H1 (cell line): Measurements from ENCODE around the gene RNF145.

Experiments
- ATF2 ChIP-seq: IDR thresholded peaks from 2 replicates; pipeline ENCODE4 v1.6.1; 2012; ENCODE audit warnings: low read length, inconsistent platforms
- BRCA1 ChIP-seq: IDR thresholded peaks from 2 replicates; pipeline ENCODE4 v1.6.1; 2012; ENCODE audit warnings: low read depth, low read length, improper control_type of control experiment
- CEBPB ChIP-seq: IDR thresholded peaks from 2 replicates; pipeline ENCODE4 v1.6.1; 2012; ENCODE audit warnings: low read depth, low read length
- EP300 ChIP-seq, 2 experiments: IDR thresholded peaks; 1 replicate in 1 of 2; 2 replicates in 1 of 2; pipeline ENCODE4 v1.6.1; 2011 to 2012; ENCODE audit warnings: low read depth in 2 of 2, low read length in 2 of 2, mild to moderate bottlenecking in 2 of 2, borderline replicate concordance in 1 of 2, inconsistent platforms in 1 of 2, moderate library complexity in 1 of 2
- EZH2 ChIP-seq: fragments of 200-600 bp; sonication (generic); IDR thresholded peaks from 2 replicates; pipeline ENCODE4 v1.7.1; 2012; ENCODE audit warnings: low read depth, mild to moderate bottlenecking, moderate library complexity, low read length, inconsistent platforms; ENCODE audit not compliant: severe bottlenecking
- HDAC2 ChIP-seq, 2 experiments: fragments of 300-600 bp in 1 of 2; sonication (generic) in 1 of 2; IDR thresholded peaks; 2 replicates each; pipeline ENCODE4 v1.6.1; 2011 to 2012; ENCODE audit warnings: low read depth in 2 of 2, low read length in 2 of 2, mild to moderate bottlenecking in 2 of 2, moderate library complexity in 2 of 2, borderline replicate concordance in 1 of 2, inconsistent platforms in 1 of 2
- JUND ChIP-seq: IDR thresholded peaks from 2 replicates; pipeline ENCODE4 v1.6.1; 2011; ENCODE audit warnings: mild to moderate bottlenecking, improper control_type of control experiment, low read length
- NRF1 ChIP-seq: IDR thresholded peaks from 2 replicates; pipeline ENCODE4 v1.6.1; 2011; ENCODE audit warnings: mild to moderate bottlenecking, low read depth, low read length, improper control_type of control experiment
- POLR2A ChIP-seq, 2 experiments: IDR thresholded peaks; 1 replicate in 1 of 2; 2 replicates in 1 of 2; pipeline ENCODE4 v1.6.1; 2011; ENCODE audit warnings: low read depth in 2 of 2, low read length in 2 of 2, mild to moderate bottlenecking in 2 of 2; ENCODE audit errors: control extremely low read depth in 1 of 2
- RBBP5 ChIP-seq: IDR thresholded peaks from 2 replicates; pipeline ENCODE4 v1.7.1; 2012; ENCODE audit warnings: low read depth, mild to moderate bottlenecking, inconsistent platforms, low read length, moderate library complexity, borderline replicate concordance
- SIN3A ChIP-seq, 2 experiments: IDR thresholded peaks in 1 of 2; conservative IDR thresholded peaks in 1 of 2; 2 replicates each; pipeline ENCODE4 v1.6.1; 2011 to 2012; ENCODE audit warnings: low read length in 2 of 2, improper control_type of control experiment in 1 of 2, low read depth in 1 of 2, mild to moderate bottlenecking in 1 of 2
- TF ChIP-seq, protein P1 (sequence below), 3 experiments: IDR thresholded peaks; 1 replicate in 2 of 3; 2 replicates in 1 of 3; pipeline versions ENCODE4 v1.5.1 to v1.6.1; 2011; ENCODE audit warnings: low read length in 3 of 3, mild to moderate bottlenecking in 3 of 3, inconsistent platforms in 2 of 3, low read depth in 1 of 3, moderate library complexity in 1 of 3; ENCODE audit not compliant: insufficient read depth in 1 of 3; ENCODE audit errors: control extremely low read depth in 1 of 3

GRCh38 chr5:159166416-159166815, 42.9 kb downstream of the RNF145 start:
- TF ChIP-seq, protein P1, sequence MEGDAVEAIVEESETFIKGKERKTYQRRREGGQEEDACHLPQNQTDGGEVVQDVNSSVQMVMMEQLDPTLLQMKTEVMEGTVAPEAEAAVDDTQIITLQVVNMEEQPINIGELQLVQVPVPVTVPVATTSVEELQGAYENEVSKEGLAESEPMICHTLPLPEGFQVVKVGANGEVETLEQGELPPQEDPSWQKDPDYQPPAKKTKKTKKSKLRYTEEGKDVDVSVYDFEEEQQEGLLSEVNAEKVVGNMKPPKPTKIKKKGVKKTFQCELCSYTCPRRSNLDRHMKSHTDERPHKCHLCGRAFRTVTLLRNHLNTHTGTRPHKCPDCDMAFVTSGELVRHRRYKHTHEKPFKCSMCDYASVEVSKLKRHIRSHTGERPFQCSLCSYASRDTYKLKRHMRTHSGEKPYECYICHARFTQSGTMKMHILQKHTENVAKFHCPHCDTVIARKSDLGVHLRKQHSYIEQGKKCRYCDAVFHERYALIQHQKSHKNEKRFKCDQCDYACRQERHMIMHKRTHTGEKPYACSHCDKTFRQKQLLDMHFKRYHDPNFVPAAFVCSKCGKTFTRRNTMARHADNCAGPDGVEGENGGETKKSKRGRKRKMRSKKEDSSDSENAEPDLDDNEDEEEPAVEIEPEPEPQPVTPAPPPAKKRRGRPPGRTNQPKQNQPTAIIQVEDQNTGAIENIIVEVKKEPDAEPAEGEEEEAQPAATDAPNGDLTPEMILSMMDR (IDR thresholded peaks at IDR 0.05; ENCODE audit: control extremely low read depth in 1 of 3, insufficient read depth in 1 of 3, low read depth in 1 of 3, low read length in 3 of 3), result no peak
- TF ChIP-seq JUND (no peak), POLR2A (IDR thresholded peaks at IDR 0.05; ENCODE audit: control extremely low read depth in 1 of 2, low read depth in 2 of 2, low read length in 2 of 2) (no peak), CEBPB (no peak), EP300 (IDR thresholded peaks at IDR 0.05; ENCODE audit: borderline replicate concordance in 1 of 2, low read depth in 2 of 2, low read length in 2 of 2) (no peak), ATF2 (no peak), EZH2 (no peak), SIN3A (conservative IDR thresholded peaks at IDR 0.05 in 1 of 2, IDR thresholded peaks at IDR 0.05 in 1 of 2; ENCODE audit: low read depth in 1 of 2, low read length in 2 of 2) (no peak), NRF1 (no peak), BRCA1 (no peak), RBBP5 (no peak), HDAC2 (IDR thresholded peaks at IDR 0.05; ENCODE audit: borderline replicate concordance in 1 of 2, low read depth in 2 of 2, low read length in 2 of 2) (no peak)
